GM23338 (cell line): ENCODE results near the gene CCDC106. TPM values are rescaled to one million over a fixed set of nuclear protein-coding genes. Genes with fewer than 3 reads are reported as not detected.

Experiments used
- ATAC-seq: fragments of 200-7000 bp; cut with Tn5 transposase; 3 replicates; pipeline ENCODE4 v1.9.1; 2020
- DNase-seq: peaks from one replicate; pipeline ENCODE4 v3.0.0-alpha.2; 2015; ENCODE audit warnings: low spot score
- H2AFZ ChIP-seq: fragments of 200-600 bp; sonication (generic); 2 replicates; pipeline ENCODE4 v1.8.0; 2016; ENCODE audit warnings: antibody characterized with exemption, mild to moderate bottlenecking, moderate library complexity
- H3F3A ChIP-seq: fragments of 200-600 bp; sonication (generic); replicated peaks from 2 replicates; pipeline ENCODE4 v1.8.0; 2017; ENCODE audit warnings: antibody characterized with exemption, mixed run types, low read depth
- H3K27ac ChIP-seq: fragments of 200-600 bp; sonication (generic); 2 replicates; pipeline ENCODE4 v1.6.1; 2016; ENCODE audit warnings: low read depth
- H3K27me3 ChIP-seq: fragments of 200-600 bp; sonication (generic); 2 replicates; pipeline ENCODE4 v1.8.0; 2016; ENCODE audit warnings: mild to moderate bottlenecking, mixed run types, moderate library complexity; ENCODE audit not compliant: insufficient read depth
- H3K36me3 ChIP-seq: fragments of 200-600 bp; sonication (generic); 2 replicates; pipeline ENCODE4 v1.8.0; 2016; ENCODE audit warnings: mild to moderate bottlenecking; ENCODE audit not compliant: insufficient read depth
- H3K4me1 ChIP-seq: fragments of 200-600 bp; sonication (generic); 2 replicates; pipeline ENCODE4 v1.8.0; 2016; ENCODE audit warnings: mild to moderate bottlenecking, moderate library complexity; ENCODE audit not compliant: insufficient read depth
- H3K4me2 ChIP-seq: fragments of 200-600 bp; sonication (generic); 2 replicates; pipeline ENCODE4 v1.7.1; 2017; ENCODE audit warnings: mixed run types
- H3K4me3 ChIP-seq: fragments of 200-600 bp; sonication (generic); 2 replicates; pipeline ENCODE4 v1.6.1; 2016; ENCODE audit warnings: mixed run types
- H3K79me2 ChIP-seq: fragments of 200-600 bp; sonication (generic); replicated peaks from 2 replicates; pipeline ENCODE4 v1.8.0; 2017; ENCODE audit warnings: mild to moderate bottlenecking; ENCODE audit not compliant: insufficient read depth
- H3K9me2 ChIP-seq: fragments of 200-600 bp; sonication (generic); 2 replicates; pipeline ENCODE4 v1.8.0; 2017; ENCODE audit not compliant: insufficient read depth
- H4K20me1 ChIP-seq: fragments of 200-600 bp; sonication (generic); replicated peaks from 2 replicates; pipeline ENCODE4 v1.8.0; 2017; ENCODE audit warnings: mild to moderate bottlenecking; ENCODE audit not compliant: insufficient read depth
- H3K27ac Mint-ChIP-seq: 2 replicates; pipeline ENCODE4 v1.8.0; 2020; ENCODE audit warnings: inconsistent platforms, mild to moderate bottlenecking, moderate library complexity, mixed read lengths
- H3K27me3 Mint-ChIP-seq: 3 replicates; pipeline ENCODE4 v1.8.0; 2022; ENCODE audit warnings: low read depth, mild to moderate bottlenecking, moderate library complexity, mixed read lengths, inconsistent platforms; ENCODE audit not compliant: insufficient read depth, poor library complexity
- H3K36me3 Mint-ChIP-seq: 3 replicates; pipeline ENCODE4 v1.8.0; 2021; ENCODE audit warnings: low read depth, mild to moderate bottlenecking, inconsistent platforms, moderate library complexity, mixed read lengths
- H3K4me1 Mint-ChIP-seq: 3 replicates; pipeline ENCODE4 v1.8.0; 2020; ENCODE audit warnings: mild to moderate bottlenecking, inconsistent platforms, mixed read lengths
- H3K4me3 Mint-ChIP-seq: 3 replicates; pipeline ENCODE4 v1.8.0; 2021; ENCODE audit warnings: moderate library complexity, mild to moderate bottlenecking, inconsistent platforms, mixed read lengths
- H3K9me3 Mint-ChIP-seq: 3 replicates; pipeline ENCODE4 v1.8.0; 2020; ENCODE audit warnings: moderate library complexity, mild to moderate bottlenecking, inconsistent platforms, mixed read lengths
- CTCF ChIP-seq, 2 experiments: fragments of 200-600 bp in 1 of 2; sonication (generic) in 1 of 2; conservative IDR thresholded peaks; 2 replicates each; pipeline versions ENCODE4 v1.5.1 to v1.6.1; 2016 to 2017; ENCODE audit warnings: antibody characterized with exemption in 2 of 2, low read depth in 2 of 2, mild to moderate bottlenecking in 2 of 2, moderate library complexity in 1 of 2
- ETS1 ChIP-seq: IDR thresholded peaks from 2 replicates; pipeline ENCODE4 v1.6.1; 2016; ENCODE audit warnings: antibody characterized with exemption
- ZNF462 ChIP-seq: fragments of 250-450 bp; sonication (Bioruptor Pico); IDR thresholded peaks from 2 replicates; pipeline ENCODE4 v1.5.0; 2020; ENCODE audit warnings: mild to moderate bottlenecking, moderate library complexity
- polyA plus RNA-seq: library from polyadenylated mRNA; unstranded; fragments of >200 nt; fragmentation: Nextera tagmentation; extraction: Ambion mirVana; gene quantifications from 2 replicates; pipeline ENCODE4 v1.2.1, GENCODE V29; 2016
- total RNA-seq: library from RNA; depleted of rRNA; stranded (reverse); fragments of >200 nt; shearing (Covaris generic); gene quantifications from 2 replicates; pipeline ENCODE4 v1.2.3, GENCODE V29; 2014

Gene CCDC106
- total and polyA plus RNA-seq, 2 experiments from 2014 or later = 12.0 to 17.6 TPM

- TF ChIP-seq ETS1 (peak; percentile 79), ZNF462 (CRISPR knock-in tag) (no peak)
These were observed 27.0 kb downstream of the CCDC106 start, which contains the start of gene EPN1 (continued) for GRCh38 chr19:55674841-55675660.

- Mint-ChIP-seq H3K36me3 (peaks cover 62% of the 10 kb centered on the region), H3K9me3 (peaks cover 4% of the 10 kb centered on the region; the same call in 2 of the 3 replicates), H3K4me3 (peak overlapping the region; percentile 96), H3K27ac (peak overlapping the region; percentile 93), H3K27me3 (peaks cover 28% of the 10 kb centered on the region), H3K4me1 (peaks cover 35% of the 10 kb centered on the region)
- Histone ChIP-seq H3K36me3 (peaks cover 8% of the 10 kb centered on the region; the same call in 1 of the 2 replicates), H3K4me1 (peaks cover 32% of the 10 kb centered on the region), H3K27me3 (no peaks in the 10 kb centered on the region), H2AFZ (no peak overlapping the region), H3K9me2 (no peaks in the 10 kb centered on the region), H3K4me2 (peak overlapping the region; percentile 98), H4K20me1 (peaks cover 41% of the 10 kb centered on the region), H3K27ac (peak overlapping the region; percentile 39; the same call in 1 of the 2 replicates), H3K4me3 (peak overlapping the region; percentile 96), H3K79me2 (peaks cover 56% of the 10 kb centered on the region), H3F3A (peaks cover 30% of the 10 kb centered on the region)
- no peak for DNase-seq
- no peak for ATAC-seq
- TF ChIP-seq CTCF (conservative IDR thresholded peaks at IDR 0.05; ENCODE audit: low read depth in 2 of 2) = no peak
These were observed 27.8 kb downstream of the CCDC106 start for GRCh38 chr19:55675661-55676354.
